ENCODE measurements around the gene PPP1R3C.

PPP1R3C gene

DNA sequence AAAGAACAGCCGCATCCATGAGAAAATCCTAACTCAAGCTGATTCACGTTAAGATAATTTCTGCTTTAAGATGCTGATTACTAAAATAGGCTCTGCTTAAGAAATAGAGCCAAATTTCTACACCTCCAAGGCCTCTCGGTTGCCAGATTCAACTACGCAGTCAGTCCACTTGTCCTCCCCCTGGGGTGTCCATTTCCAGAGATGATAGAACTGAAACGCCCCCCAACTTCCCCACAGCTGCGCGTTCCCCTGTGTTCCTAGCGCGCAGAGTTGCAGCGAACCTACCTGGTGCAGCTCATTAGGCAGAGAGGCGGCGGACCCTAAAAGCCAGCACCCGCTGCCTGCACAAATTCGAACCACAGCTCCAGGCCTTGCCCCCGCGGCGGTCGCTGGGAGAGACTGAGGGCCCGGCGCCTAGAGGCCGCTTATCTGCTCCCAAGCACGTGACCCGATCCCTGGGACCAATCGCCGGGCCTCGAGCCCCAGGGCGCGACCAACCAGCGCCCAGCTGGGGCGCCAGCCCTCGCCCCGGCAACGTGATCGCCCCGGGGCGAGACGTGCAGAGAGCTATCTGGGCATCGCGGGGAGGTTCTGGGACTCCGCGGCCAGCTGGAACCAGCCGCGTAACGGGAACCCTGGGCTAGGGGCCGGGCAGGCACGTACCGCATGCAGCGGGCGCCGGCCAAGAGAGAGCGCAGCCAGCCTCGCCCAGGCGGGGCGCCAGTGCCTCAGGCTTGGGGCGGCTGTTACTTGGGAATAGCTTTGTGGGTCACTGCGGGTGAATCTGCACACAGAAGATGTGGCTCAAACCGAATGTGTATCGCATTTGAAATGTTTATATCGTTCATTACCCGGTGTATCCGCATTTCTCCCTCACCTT, at the start of gene PPP1R3C:
PPP1R3C (minus strand) TSS at position 401 of the 880 bp plus-strand sequence; CDS start at position 299, 102 bp downstream.
- Histone ChIP-seq H3K9me3 (ENCODE audit: insufficient read depth, low read length) (no peaks in the 10 kb centered on the region), H3K4me1 (ENCODE audit: insufficient read depth, insufficient read length) (no peaks in the 10 kb centered on the region), H3K4me3 (ENCODE audit: insufficient read length, low read depth) (peak within 1 kb of the TSS; percentile 27), H3K36me3 (ENCODE audit: insufficient read depth, insufficient read length, low read length) (peaks cover 11% of the 10 kb centered on the region), H3K27me3 (ENCODE audit: insufficient read depth, insufficient read length) (peaks cover 4% of the 10 kb centered on the region), H3K9ac (ENCODE audit: insufficient read length, low read depth) (peak within 1 kb of the TSS; percentile 37)
- DNase-seq (ENCODE audit: low read depth, low spot score), result peak; percentile 62
- no peak for TF ChIP-seq YY1 (IDR thresholded peaks at IDR 0.05; ENCODE audit: insufficient read depth, insufficient read length)
- no peak for TF ChIP-seq SUZ12 (IDR thresholded peaks at IDR 0.05; ENCODE audit: extremely low read depth, insufficient read depth, insufficient read length)
- TF ChIP-seq ZNF274 (IDR thresholded peaks at IDR 0.05; ENCODE audit: low read depth, low read length), result no peak

GRCh38 chr10:91681361-91682276, 48.7 kb upstream of the PPP1R3C start:
- DNase-seq (ENCODE audit: low read depth, low spot score), result no peak
- Histone ChIP-seq H3K27me3 (ENCODE audit: insufficient read depth, insufficient read length) (no peaks in the 10 kb centered on the region), H3K9ac (ENCODE audit: insufficient read length, low read depth) (no peak overlapping the region), H3K4me3 (ENCODE audit: insufficient read length, low read depth) (no peak overlapping the region), H3K4me1 (ENCODE audit: insufficient read depth, insufficient read length) (peaks cover 8% of the 10 kb centered on the region), H3K36me3 (ENCODE audit: insufficient read depth, insufficient read length, low read length) (no peaks in the 10 kb centered on the region), H3K9me3 (ENCODE audit: insufficient read depth, low read length) (no peaks in the 10 kb centered on the region)
- TF ChIP-seq SUZ12 (IDR thresholded peaks at IDR 0.05; ENCODE audit: extremely low read depth, insufficient read depth, insufficient read length), result no peak
- no peak for TF ChIP-seq ZNF274 (IDR thresholded peaks at IDR 0.05; ENCODE audit: low read depth, low read length)
- no peak for TF ChIP-seq YY1 (IDR thresholded peaks at IDR 0.05; ENCODE audit: insufficient read depth, insufficient read length)

GRCh38 chr10:91680487-91680886, 47.6 kb upstream of the PPP1R3C start:
- TF ChIP-seq SUZ12 (IDR thresholded peaks at IDR 0.05; ENCODE audit: extremely low read depth, insufficient read depth, insufficient read length) (no peak), ZNF274 (IDR thresholded peaks at IDR 0.05; ENCODE audit: low read depth, low read length) (no peak), YY1 (IDR thresholded peaks at IDR 0.05; ENCODE audit: insufficient read depth, insufficient read length) (no peak)
- H3K9me3 ChIP-seq (ENCODE audit: insufficient read depth, low read length), result no peaks in the 10 kb centered on the region
- no peak for DNase-seq (ENCODE audit: low read depth, low spot score)
- H3K4me1 ChIP-seq (ENCODE audit: insufficient read depth, insufficient read length), result peaks cover 8% of the 10 kb centered on the region
- H3K27me3 ChIP-seq (ENCODE audit: insufficient read depth, insufficient read length), result no peaks in the 10 kb centered on the region
- no peak overlapping the region for H3K4me3 ChIP-seq (ENCODE audit: insufficient read length, low read depth)
- no peaks in the 10 kb centered on the region for H3K36me3 ChIP-seq (ENCODE audit: insufficient read depth, insufficient read length, low read length)
- H3K9ac ChIP-seq (ENCODE audit: insufficient read length, low read depth), result no peak overlapping the region

DNA sequence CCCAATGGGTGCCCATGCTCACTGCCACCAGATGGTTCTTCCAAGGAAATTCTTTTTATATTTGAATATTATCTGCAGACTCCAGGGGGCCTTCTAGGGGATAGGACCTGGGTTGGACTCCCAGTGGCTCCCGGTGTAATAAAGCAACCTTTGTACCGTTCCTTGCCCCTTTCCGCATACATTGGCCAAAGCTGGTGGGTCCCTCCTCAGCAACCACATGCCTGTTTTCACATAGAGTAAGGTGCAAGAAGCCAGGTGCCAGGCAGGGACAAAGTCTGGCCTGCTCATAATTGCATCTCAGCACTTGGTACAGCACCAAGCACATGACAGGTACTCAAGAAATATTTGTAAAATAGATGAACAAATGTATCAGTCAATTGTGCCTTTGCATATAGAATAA, 46.4 kb upstream of the PPP1R3C start:
- no peak overlapping the region for H3K9ac ChIP-seq (ENCODE audit: insufficient read length, low read depth)
- no peak overlapping the region for H3K4me3 ChIP-seq (ENCODE audit: insufficient read length, low read depth)
- no peaks in the 10 kb centered on the region for H3K9me3 ChIP-seq (ENCODE audit: insufficient read depth, low read length)
- DNase-seq (ENCODE audit: low read depth, low spot score), result no peak
- no peaks in the 10 kb centered on the region for H3K36me3 ChIP-seq (ENCODE audit: insufficient read depth, insufficient read length, low read length)
- H3K27me3 ChIP-seq (ENCODE audit: insufficient read depth, insufficient read length), result no peaks in the 10 kb centered on the region
- peaks cover 5% of the 10 kb centered on the region for H3K4me1 ChIP-seq (ENCODE audit: insufficient read depth, insufficient read length)
- TF ChIP-seq ZNF274 (IDR thresholded peaks at IDR 0.05; ENCODE audit: low read depth, low read length), result no peak

- H3K9me3 ChIP-seq (ENCODE audit: insufficient read depth, low read length), result no peaks in the 10 kb centered on the region
- DNase-seq (ENCODE audit: low read depth, low spot score), result no peak
- no peak overlapping the region for H3K4me3 ChIP-seq (ENCODE audit: insufficient read length, low read depth)
- peaks cover 2% of the 10 kb centered on the region for H3K4me1 ChIP-seq (ENCODE audit: insufficient read depth, insufficient read length)
- TF ChIP-seq YY1 (IDR thresholded peaks at IDR 0.05; ENCODE audit: insufficient read depth, insufficient read length) (no peak), ZNF274 (IDR thresholded peaks at IDR 0.05; ENCODE audit: low read depth, low read length) (no peak), SUZ12 (IDR thresholded peaks at IDR 0.05; ENCODE audit: extremely low read depth, insufficient read depth, insufficient read length) (no peak)
- no peak overlapping the region for H3K9ac ChIP-seq (ENCODE audit: insufficient read length, low read depth)
- H3K27me3 ChIP-seq (ENCODE audit: insufficient read depth, insufficient read length), result no peaks in the 10 kb centered on the region
- H3K36me3 ChIP-seq (ENCODE audit: insufficient read depth, insufficient read length, low read length), result no peaks in the 10 kb centered on the region
These were observed 45.0 kb upstream of the PPP1R3C start for GRCh38 chr10:91677911-91678310.

DNA sequence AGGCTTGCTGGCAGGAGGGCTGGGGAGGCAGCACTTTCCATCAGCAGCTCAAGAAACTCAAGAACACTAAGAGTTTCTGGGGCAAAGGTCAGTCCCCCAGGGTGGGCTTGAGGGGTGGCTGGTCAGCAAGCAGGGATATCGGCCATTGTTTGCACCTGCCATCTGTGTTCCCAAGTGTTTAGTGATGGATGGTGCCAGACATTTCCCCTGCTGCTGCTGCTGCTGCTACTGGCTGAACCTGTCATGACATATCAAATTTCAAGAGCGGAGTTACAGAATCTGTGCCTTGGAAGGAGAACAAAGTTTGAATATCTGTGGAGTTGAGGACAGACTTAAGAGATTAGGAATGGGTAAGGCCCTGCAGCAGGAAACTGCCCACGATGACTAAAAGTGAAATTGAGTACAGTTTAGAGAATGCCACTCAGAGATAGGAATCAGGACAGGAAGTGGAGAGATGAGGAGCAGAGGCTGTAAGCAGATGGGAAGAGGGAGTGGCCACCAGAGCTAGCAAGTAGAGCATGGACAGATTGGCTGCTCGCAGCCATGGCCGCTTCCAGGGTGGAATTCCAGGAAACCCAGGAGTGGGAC, 39.2 kb upstream of the PPP1R3C start:
- H3K4me1 ChIP-seq (ENCODE audit: insufficient read depth, insufficient read length), result no peaks in the 10 kb centered on the region
- no peak for TF ChIP-seq YY1 (IDR thresholded peaks at IDR 0.05; ENCODE audit: insufficient read depth, insufficient read length)
- no peak for DNase-seq (ENCODE audit: low read depth, low spot score)
- H3K9me3 ChIP-seq (ENCODE audit: insufficient read depth, low read length), result no peaks in the 10 kb centered on the region; the same call in 1 of the 2 replicates
- no peaks in the 10 kb centered on the region for H3K27me3 ChIP-seq (ENCODE audit: insufficient read depth, insufficient read length)
- no peak overlapping the region for H3K9ac ChIP-seq (ENCODE audit: insufficient read length, low read depth)
- no peaks in the 10 kb centered on the region for H3K36me3 ChIP-seq (ENCODE audit: insufficient read depth, insufficient read length, low read length)
- no peak overlapping the region for H3K4me3 ChIP-seq (ENCODE audit: insufficient read length, low read depth)

DNA sequence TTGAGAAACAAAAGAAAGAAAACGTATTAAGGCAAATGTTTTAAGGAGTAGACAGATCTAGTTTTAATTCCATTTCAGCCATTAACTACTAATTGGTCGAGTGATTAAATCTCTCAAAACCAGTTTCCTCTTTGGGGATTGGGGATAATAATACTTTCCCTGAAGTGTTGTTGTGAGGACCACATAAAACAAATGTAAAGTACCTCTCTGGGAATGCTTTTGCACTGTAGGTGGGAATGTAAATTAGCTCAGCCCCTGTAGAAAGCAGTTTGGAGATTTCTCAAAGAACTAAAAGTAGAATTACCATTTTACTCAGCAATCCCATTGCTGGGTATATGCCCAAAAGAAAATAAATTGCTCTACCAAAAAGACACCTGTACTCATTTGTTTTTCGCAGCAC, 36.0 kb upstream of the PPP1R3C start:
- Histone ChIP-seq H3K9me3 (ENCODE audit: insufficient read depth, low read length) (no peaks in the 10 kb centered on the region; the same call in 1 of the 2 replicates), H3K9ac (ENCODE audit: insufficient read length, low read depth) (no peak overlapping the region), H3K27me3 (ENCODE audit: insufficient read depth, insufficient read length) (no peaks in the 10 kb centered on the region), H3K4me3 (ENCODE audit: insufficient read length, low read depth) (no peak overlapping the region), H3K4me1 (ENCODE audit: insufficient read depth, insufficient read length) (no peaks in the 10 kb centered on the region), H3K36me3 (ENCODE audit: insufficient read depth, insufficient read length, low read length) (no peaks in the 10 kb centered on the region)
- DNase-seq (ENCODE audit: low read depth, low spot score), result peak; percentile 11
- TF ChIP-seq SUZ12 (IDR thresholded peaks at IDR 0.05; ENCODE audit: extremely low read depth, insufficient read depth, insufficient read length), result no peak
- TF ChIP-seq YY1 (IDR thresholded peaks at IDR 0.05; ENCODE audit: insufficient read depth, insufficient read length), result no peak
- no peak for TF ChIP-seq ZNF274 (IDR thresholded peaks at IDR 0.05; ENCODE audit: low read depth, low read length)
